Activated CD8-positive, alpha-beta memory T cell treated with anti-CD3 and anti-CD28 coated beads for 24 hours (primary cell): ENCODE data around the gene COX19.

Experiments
- DNase-seq: peaks from one replicate; pipeline ENCODE4 v3.0.0-alpha.2; 2020

The COX19 gene

GRCh38 chr7:990933-991728 lies 15.8 kb upstream of the COX19 start:
- DNase-seq, result no peak

DNA sequence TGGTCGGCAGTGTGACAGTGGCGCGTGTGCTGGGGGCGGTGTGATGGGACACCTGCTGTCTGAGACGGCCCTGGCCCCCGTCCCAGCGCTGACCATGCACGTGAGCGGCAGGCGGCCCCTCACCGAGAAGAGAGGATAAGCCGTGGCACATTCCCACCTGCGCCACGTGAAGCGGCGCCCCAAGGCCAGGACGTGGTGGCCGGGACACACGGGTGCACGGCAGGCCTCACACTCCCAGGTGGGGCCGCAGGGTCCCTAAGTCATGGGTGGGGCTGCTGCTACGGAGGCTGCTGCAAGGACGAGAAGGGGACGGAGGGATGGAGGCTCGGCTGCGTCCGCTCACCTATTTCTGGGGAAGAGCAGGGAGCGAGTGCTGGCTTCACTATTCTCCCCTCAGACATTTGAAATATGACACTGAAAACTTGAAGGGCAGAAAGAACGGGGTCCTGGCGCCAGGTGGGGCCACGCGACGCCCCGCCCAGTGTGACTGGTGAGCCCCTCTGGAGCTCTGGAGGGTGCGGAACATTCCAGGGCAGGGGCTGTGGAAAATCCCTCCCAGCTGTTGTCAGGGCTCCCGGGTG lies 15.1 kb upstream of the COX19 start:
- DNase-seq, result no peak

GRCh38 chr7:988963-989529 lies 13.7 kb upstream of the COX19 start:
- no peak for DNase-seq

- no peak for DNase-seq
These were observed 13.1 kb upstream of the COX19 start for GRCh38 chr7:988426-988911.

DNA sequence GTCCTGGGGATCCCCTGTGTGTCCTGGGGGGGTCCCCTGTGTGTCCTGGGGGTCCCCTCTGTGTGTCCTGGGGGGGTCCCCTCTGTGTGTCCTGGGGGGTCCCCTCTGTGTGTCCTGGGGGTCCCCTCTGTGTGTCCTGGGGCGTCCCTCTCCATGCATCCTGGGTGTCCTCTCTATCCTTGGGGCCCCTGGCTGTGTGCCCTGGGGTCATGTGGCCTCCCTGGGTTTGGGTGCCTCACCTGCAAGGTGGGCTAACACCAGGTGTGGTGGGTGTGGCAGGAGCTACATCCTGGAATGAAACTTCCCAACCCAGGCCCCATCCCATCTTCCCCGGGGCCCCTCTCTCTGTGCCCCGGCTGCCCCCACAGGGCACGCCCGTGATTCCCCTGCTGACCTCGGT lies 12.6 kb upstream of the COX19 start:
- DNase-seq, result no peak

DNA sequence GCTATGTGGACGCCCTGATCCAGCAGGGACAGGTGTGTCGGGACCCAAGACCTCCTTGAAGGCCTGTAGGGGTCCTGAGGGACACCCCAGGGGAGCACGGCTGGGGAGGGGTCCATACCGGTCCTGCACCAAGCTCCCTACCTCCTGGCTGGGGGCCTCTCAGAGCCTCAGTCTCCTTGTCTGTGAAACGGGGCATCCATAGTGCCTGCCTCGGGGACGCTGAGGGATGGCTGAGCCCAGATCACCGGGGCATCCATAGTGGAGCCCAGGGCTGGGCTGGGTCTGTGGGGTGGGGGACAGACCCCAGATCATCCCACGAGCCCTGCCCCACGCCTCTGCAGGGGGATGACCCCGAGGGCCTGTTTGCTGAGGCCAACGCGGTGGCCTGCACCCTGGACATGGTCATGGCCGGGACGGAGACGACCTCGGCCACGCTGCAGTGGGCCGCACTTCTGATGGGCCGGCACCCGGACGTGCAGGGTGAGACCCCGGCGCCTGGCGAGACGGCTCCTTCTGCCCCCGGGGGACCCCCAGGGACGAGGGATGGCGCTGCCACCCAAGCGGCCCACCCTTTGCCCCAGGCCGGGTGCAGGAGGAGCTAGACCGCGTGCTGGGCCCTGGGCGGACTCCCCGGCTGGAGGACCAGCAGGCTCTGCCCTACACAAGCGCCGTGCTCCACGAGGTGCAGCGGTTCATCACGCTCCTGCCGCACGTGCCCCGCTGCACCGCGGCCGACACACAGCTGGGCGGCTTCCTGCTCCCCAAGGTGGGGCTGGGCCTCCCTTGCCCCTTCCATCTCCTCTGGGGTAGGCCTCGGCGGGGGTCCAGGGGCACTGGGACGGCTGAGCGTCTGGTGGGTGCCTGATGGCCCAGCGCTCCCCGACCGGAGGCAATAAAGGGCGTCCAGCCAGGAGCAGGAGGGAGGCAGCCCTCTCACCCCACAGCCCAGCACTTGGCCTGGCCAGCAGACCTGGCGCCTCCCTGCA lies 11.7 kb upstream of the COX19 start:
- DNase-seq, result no peak

DNA sequence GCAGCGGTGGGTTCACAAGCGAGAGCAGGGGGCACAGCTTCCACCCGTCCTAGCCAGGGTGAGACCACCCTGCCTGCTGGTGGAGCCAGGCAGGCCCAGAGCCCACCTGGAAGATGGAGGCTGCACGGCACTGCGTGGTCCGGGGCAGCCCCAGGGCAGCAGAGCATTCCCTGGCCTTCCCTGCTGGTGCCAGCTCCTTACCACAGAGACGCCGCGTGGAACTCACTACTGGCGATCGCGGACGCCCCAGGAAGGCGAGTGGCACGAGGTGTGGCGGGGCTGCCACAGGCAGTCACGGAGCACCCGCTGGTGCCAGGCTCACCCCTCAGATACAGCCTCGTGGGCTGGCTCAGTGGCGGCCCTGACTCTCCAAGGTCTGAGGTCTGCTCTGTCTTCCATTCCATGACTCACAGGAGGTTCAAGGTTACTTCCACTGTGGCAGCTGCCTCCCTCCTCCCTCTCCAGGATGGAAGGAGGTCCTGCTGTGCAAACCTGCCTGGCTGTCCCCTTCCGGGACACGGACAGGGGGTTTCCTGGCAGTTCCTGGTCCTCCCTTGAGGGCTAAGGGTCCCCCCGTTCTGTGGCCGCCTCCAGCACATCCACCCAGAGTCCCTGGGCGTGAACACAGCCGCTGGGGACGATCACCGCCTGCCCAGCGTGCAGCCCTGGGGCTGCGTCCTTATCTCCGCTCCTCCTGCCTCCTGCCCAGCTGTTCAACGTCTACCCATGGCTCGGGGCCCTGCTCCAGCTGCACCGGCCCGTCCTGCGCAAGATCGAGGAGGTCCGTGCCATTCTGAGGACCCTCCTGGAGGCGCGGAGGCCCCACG lies 10.8 kb upstream of the COX19 start:
- DNase-seq, result no peak

GRCh38 chr7:985127-985416 lies 9.7 kb upstream of the COX19 start:
- no peak for DNase-seq

DNA sequence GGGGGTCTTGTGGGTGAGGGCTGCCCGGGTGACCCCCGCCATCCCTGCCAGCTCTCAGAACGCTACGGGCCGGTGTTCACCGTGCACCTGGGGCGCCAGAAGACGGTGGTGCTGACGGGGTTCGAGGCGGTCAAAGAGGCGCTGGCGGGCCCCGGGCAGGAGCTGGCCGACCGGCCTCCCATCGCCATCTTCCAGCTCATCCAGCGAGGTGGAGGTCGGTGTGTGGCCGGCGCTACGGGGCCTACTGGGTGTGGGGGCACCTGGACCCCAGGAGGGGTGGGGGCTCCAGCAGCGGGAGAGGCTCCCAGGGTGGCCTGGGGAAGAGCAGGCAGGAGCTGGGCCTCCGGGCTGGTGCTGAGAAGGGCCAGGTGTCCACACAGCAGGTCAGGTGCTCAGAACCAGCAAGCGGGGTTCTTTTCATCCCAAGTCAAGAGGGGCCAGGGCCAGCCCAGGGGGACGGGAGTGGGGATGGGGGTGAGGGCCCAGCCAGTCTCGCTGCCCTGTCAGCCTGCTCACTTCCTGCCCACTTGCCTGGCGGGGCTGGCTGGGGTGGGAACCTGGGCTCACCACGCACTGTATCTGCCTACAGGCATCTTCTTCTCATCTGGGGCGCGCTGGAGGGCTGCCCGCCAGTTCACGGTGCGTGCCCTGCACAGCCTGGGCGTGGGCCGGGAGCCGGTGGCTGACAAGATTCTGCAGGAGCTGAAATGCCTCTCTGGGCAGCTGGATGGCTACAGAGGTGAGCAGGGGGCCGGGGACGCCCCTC lies 9.2 kb upstream of the COX19 start:
- DNase-seq, result no peak

DNA sequence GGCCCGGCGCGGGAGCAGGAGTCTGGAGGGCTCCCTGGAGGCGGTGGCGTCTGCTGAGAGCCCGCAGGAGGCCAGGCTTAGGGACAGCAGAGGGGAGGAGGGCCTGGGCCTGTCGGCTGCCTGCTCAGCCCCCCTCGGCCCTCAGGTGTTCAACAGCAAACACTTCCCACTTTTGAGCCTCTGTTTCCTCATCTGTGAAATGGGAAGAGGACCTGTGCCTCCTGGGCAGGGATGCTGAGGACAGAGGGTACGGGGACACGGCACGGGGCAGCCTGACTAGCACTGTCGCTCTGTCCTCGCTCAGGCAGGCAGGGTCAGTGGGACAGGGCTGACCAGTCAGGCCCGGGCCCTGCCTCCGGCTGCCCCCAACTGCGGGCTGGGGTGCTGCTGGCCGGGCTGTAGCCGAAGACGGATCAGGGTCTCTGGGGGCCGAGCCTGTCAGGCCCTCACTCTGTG lies 8.3 kb upstream of the COX19 start:
- no peak for DNase-seq

GRCh38 chr7:983004-983615 lies 7.8 kb upstream of the COX19 start, which contains the start of gene CYP2W1:
TSS of gene CYP2W1 (plus strand) at chr7:983181. CDS start at chr7:983212, 31 bp downstream.
- DNase-seq, result no peak

DNA sequence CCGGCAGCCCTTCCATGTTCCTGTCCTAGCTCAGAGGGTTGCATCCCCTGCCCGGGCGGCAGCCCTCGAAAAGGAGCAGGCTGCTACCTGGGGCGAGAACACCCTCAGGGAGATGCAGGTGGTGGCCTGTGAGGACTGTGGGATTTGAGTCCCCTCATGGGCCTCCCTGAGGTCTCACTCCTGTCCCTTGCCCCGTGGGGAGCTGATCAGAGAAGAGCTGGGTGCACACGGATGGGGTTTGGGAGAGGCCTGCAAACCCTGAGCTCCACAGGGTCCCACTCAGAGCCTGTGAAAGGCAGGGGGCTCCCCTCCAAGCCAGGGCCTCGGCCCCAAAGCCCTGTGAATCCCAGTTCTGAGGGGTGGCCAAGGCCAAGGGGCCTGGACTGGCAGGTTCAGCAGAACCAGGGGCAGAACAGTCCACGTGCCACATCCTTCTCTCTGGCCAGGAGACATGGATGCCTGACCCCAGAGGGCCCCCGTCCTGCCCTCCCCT lies 7.2 kb upstream of the COX19 start:
- DNase-seq, result no peak

DNA sequence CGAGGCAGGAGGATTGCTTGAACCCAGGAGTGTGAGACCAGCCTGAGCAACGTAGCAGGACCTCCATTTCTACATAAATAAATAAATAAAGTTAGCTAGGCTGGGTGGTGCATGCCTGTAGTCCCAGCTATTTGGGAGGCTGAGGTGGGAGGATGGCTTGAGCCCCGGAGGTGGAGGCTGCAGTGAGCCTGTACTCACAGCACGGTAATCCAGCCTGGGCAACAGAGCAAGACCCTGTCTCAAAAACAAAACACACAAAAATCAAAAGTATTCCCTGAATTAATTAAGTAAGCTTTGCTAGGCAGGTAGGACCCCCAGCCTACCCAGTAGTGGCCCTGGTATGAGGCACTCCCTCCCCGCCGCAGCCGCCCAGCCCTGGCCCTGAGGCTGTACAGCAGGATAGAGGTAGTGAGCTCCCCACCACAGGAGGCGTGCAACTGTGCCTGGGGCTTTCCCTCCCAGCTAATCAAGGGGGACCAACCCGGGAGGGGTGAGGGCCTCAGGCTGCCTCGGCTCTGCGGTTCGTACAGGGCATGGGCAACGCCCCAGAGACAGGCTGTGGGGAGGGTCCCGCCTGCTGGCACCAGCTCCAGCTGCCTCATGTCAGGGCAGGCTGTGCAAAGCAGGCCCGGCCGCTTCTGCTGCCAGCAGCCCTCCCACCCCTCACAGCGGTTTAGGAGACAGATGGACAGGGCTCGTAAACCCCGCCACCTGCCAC lies 6.6 kb upstream of the COX19 start:
- no peak for DNase-seq

GRCh38 chr7:979886-980571 lies 4.7 kb upstream of the COX19 start:
- DNase-seq, result no peak

DNA sequence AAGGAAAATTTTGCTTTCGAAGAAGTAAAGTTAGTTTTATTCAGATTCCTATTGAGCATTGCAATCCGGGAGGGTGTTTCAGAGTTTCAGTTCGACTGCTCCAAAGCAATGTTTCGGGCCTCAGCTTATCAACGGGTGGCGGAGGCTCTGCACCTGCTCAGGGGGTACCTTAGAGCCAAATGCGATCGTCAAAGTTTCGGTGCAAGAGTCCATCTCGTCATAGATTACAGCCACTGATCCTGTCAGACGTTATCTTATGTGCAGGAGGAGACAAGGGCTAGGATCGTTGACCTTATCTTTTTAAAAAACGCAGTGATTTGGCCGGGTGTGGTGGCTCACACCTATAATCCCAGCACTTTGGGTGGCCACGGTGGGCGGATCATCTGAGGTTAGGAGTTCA lies 3.8 kb upstream of the COX19 start:
- no peak for DNase-seq

- DNase-seq, result no peak
These were observed 3.2 kb upstream of the COX19 start for GRCh38 chr7:978416-979091.

GRCh38 chr7:978049-978346 lies 2.6 kb upstream of the COX19 start:
- DNase-seq, result no peak

DNA sequence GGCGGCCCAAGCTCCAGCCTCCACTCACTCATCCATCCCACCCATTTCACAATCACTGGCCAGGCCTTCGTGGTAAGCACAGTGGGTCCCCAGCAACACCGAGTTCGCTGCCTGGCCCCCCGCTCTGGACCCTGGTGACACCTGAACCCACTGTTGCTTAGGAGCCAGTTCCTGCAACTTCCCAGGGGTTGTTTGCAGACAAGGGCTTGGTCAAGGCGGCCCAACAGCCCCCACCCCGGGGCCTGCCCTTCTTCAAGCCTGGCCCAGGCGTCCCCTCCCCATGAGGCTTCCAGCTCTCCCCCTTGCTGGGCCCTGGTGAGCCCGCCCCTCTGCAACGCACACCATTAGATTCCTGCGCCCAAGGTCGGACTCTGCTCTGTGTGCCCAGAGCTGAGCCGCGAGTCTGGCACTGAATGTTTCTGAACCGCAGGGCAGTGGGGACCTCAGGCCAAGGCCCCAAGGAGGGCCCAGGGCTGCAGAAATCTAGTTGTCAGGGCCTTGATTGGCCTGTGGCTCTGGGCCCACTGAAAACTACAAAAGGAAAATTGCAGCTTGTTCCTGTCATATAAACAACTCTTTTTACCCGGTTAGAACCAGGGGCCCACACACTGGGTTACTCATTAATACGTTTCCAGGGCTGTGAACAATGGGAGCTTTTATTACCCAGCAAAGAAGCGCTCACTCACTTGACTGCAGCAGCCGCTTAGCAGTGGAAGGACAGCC lies 2.1 kb upstream of the COX19 start:
- DNase-seq, result no peak
